Naive B cell (primary cell): ENCODE results near the gene NATD1. TPM values are rescaled to one million over a fixed set of nuclear protein-coding genes. Genes with fewer than 3 reads are reported as not detected.

ENCODE experiments used
- ATAC-seq, 2 donors: fragments of 150-1000 bp; cut with Tn5 transposase; 2 replicates each; pipeline ENCODE4 v1.10.0; 2021; ENCODE audit warnings: low read depth in 2 of 2, mild to moderate bottlenecking in 2 of 2, moderate library complexity in 2 of 2
- DNase-seq: peaks from one replicate; pipeline ENCODE4 v3.0.0; 2022
- H3K27ac Mint-ChIP-seq, 6 donors: one replicate each; pipeline ENCODE4 v1.8.0; 2020 to 2022; ENCODE audit warnings: mild to moderate bottlenecking in 6 of 6, mixed read lengths in 6 of 6, moderate library complexity in 5 of 6, inconsistent platforms in 2 of 6
- H3K27me3 Mint-ChIP-seq, 3 donors: one replicate each; pipeline ENCODE4 v1.8.0; 2021 to 2022; ENCODE audit warnings: mixed read lengths in 3 of 3, mild to moderate bottlenecking in 1 of 3
- H3K36me3 Mint-ChIP-seq, 2 donors: one replicate each; pipeline ENCODE4 v1.8.0; 2020 to 2022; ENCODE audit warnings: mixed read lengths in 2 of 2, inconsistent platforms in 1 of 2, mild to moderate bottlenecking in 1 of 2
- H3K4me1 Mint-ChIP-seq, 3 donors: one replicate each; pipeline ENCODE4 v1.8.0; 2020 to 2022; ENCODE audit warnings: mixed read lengths in 3 of 3, inconsistent platforms in 1 of 3, mild to moderate bottlenecking in 1 of 3, moderate library complexity in 1 of 3
- H3K4me3 Mint-ChIP-seq, 8 donors: one replicate each; pipeline ENCODE4 v1.8.0; 2020 to 2022; ENCODE audit warnings: mild to moderate bottlenecking in 8 of 8, mixed read lengths in 8 of 8, moderate library complexity in 8 of 8, inconsistent platforms in 2 of 8
- H3K9me3 Mint-ChIP-seq, 7 donors: one replicate each; pipeline ENCODE4 v1.8.0; 2020 to 2022; ENCODE audit warnings: mixed read lengths in 7 of 7, mild to moderate bottlenecking in 5 of 7, inconsistent platforms in 2 of 7, moderate library complexity in 1 of 7
- polyA plus RNA-seq, 6 donors: library from polyadenylated mRNA; unstranded; fragments of 300-500 nt; fragmentation: Illumina TruSeq; gene quantifications; one replicate each; pipeline ENCODE4 v1.2.3, GENCODE V29; 2021; ENCODE audit warnings: low read depth in 6 of 6

Gene NATD1
- polyA plus RNA-seq, 6 donors from 2014 or later: 0.52 to 2.2 (median 1.2) TPM; not detected in 1

DNA sequence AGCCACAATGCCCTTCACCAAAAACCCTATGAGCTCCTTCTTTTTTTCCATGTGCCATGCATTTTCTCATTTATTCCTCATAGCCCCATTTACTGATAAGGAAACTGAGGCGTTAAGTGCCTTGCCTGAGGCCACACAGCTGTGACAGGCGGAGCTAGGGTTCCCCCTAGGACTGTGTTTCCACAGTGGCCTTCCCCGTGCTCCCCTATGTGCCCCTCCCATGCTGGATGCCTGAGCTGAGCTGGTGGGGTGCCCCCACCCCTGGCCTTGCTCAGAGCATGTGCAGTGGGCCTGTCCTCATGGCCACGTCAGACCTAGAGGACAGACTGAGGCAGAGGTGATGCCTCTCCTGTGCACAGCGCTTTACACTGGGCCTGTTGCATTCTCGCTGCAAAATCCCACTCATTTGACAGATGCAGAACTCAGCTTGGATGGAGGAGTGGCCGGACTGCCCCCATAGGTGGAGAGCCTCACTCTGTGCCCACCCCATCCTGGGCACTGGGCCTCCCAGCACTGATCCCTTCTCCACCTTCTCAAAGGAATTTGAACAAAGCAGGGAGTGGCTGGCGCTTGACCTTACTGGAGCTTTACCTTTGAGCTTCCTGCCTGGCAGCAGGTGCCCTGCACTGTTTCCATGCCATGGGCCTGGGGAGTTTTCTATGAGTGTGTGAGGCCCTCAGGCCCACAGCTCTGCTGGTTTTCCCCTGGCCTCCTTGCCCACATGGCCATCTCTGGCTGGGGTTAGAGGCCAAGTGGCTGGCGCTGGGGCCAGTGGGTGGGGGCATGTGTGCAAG is 33.9 kb upstream of the NATD1 start:
- peaks cover 0 to 3% (median 0%) of the 10 kb centered on the region in 7 donors for H3K9me3 Mint-ChIP-seq
- peak overlapping the region; percentile 92 to 98 (median 96) for H3K4me3 Mint-ChIP-seq
- no peak for DNase-seq
- ATAC-seq: no peak
- peaks cover 0 to 2% of the 10 kb centered on the region in 2 donors for H3K36me3 Mint-ChIP-seq
- peak overlapping the region; percentile 98 to 99 (median 99) for H3K27ac Mint-ChIP-seq
- peaks cover 0 to 5% (median 0%) of the 10 kb centered on the region in 3 donors for H3K27me3 Mint-ChIP-seq
- peaks cover 61 to 73% (median 71%) of the 10 kb centered on the region in 3 donors for H3K4me1 Mint-ChIP-seq

DNA sequence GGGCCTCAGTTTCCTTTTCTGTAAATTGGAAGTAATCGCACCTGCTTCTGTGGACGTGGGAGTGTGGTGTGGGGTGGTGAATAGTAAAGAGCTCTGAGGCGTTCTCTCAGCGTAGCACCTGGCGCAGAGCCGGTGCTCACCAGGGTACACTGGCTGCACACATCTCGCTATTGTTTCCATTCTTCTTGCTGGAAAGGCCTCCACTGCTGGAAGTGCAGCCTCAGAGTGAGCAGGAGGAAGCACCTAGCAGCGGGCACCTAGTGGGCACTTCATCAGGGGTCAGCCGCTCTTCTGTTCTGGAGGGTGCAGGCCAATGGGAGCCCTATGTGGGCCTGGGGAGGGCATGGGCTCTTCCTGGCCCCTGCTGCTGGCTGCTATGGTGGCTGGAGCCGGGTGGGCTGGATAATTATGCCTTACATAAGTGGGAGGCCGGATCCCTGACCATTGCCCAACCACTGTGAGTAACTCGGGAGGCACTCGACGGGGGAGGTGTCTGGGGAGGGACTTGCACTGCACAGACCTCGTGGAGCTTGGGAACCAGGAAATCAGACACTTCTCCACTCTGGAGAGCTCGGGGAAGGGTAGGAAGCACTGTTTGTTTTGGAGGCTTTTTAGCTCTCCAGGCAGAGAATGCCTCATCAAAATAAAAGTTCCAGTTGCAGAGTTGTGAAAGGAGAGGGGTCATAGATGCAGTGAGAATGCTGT is 33.0 kb upstream of the NATD1 start:
- H3K27me3 Mint-ChIP-seq: peaks cover 0 to 5% (median 0%) of the 10 kb centered on the region in 3 donors
- no peaks in the 10 kb centered on the region for H3K36me3 Mint-ChIP-seq
- H3K27ac Mint-ChIP-seq: peak overlapping the region; percentile 81 to 99 (median 98)
- H3K4me3 Mint-ChIP-seq: peak overlapping the region; percentile 92 to 98 (median 96)
- peaks cover 0 to 3% (median 0%) of the 10 kb centered on the region in 7 donors for H3K9me3 Mint-ChIP-seq
- ATAC-seq (no peak), DNase-seq (no peak)
- peaks cover 65 to 78% (median 69%) of the 10 kb centered on the region in 3 donors for H3K4me1 Mint-ChIP-seq

DNA sequence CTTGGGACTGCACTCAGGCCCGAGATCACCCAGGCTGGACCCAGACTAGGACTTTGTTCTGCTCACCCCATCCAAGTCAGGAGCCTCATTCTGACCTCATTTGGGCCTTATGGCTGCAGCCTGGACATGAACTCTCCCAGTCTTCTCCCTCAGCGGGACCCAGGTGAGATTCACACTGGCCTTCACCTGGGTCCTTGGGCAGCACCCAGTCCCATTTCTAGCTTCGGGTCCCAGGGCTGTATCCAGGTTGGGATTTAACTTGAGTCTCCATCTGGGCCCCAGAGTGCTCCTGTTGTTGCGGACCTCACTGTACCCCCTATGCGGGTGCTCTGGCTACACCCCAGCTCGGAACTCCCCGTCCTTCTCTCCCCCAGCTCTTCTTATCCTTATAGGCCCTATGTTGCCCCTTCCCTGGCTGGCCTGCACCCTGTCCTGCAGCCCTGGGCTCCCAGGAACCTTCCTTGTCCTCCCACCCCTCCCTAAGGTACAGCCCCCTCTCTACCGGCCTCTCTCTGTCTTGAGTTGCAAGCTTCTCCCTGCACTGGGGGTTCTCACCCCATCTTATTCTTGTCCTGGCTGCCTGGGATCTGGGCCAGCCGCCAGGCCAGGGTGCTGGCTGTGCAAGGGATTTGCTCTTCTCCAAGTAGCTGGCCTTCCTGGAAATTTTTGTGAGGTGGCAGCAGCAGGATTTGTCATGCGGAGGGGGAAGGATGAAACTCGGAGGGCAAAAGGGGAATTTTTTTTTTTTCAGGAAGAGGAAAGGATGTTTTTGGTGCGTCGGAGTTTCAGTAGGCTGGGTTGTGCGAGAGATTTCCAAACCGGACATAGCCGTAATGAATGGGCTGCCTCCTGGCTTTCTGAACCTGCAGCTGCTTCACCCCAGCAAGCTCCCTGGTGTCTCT is 32.2 kb upstream of the NATD1 start:
- no peak for ATAC-seq
- Mint-ChIP-seq H3K36me3 (no peaks in the 10 kb centered on the region), H3K9me3 (peaks cover 0 to under 1% (median 0%) of the 10 kb centered on the region in 7 donors), H3K4me1 (peaks cover 65 to 78% (median 65%) of the 10 kb centered on the region in 3 donors), H3K27ac (peak overlapping the region; percentile 69 to 99 (median 98)), H3K4me3 (peak overlapping the region; percentile 92 to 98 (median 96)), H3K27me3 (peaks cover 0 to under 1% (median 0%) of the 10 kb centered on the region in 3 donors)
- no peak for DNase-seq

DNA sequence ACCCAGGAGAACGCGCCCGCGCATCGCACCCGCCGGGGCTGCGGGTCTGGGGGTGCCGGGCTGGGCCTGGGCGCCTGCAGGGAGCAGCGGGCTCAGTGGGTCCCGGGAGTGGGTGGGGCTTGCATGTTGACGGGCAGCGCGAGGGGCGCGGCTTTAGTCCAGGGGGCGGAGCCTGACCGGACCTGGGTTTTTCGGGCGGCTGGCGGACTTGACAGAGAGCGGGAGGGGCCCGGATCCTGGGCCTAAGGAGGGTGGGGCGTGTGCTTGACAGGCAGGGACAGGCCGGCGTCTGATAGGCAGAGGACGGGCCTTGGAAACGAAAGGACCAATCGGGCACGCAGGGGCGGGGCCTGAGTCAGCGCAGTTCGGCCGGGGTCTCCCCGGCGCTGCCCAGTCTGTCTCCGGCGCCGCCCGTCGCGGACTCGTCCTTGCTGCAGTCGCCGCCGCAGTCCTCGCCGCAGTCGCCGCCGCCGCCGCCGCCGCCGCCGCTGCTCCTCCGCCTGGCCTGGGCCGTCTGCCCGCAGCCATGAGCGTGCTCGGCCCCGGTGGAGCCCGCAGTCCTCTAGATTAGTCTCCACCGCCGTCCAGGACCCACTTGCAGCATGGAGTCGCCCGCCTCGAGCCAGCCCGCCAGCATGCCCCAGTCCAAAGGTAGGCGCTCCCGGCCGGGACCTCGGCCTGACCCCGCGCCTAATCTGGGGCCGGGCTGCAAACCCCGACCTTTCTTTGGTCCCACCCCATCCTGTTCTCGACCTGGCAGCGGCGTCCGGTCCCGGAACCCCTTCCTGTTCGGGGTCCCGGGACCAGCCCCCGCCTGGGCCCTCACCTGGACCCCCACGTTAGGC is 31.3 kb upstream of the NATD1 start, which contains the start of gene MAP2K3:
TSS of gene MAP2K3 (plus strand) at position 393 of the 845 bp plus-strand sequence. CDS start at position 603, 210 bp downstream.
- Mint-ChIP-seq H3K36me3 (no peaks in the 10 kb centered on the region), H3K9me3 (no peaks in the 10 kb centered on the region), H3K27ac (peak within 1 kb of the TSS; percentile 69 to 99 (median 98)), H3K4me1 (peaks cover 67 to 78% (median 68%) of the 10 kb centered on the region in 3 donors), H3K4me3 (peak within 1 kb of the TSS; percentile 92 to 98 (median 96)), H3K27me3 (no peaks in the 10 kb centered on the region)
- DNase-seq (peak; percentile 98), ATAC-seq (peak; percentile 64 to 66)

DNA sequence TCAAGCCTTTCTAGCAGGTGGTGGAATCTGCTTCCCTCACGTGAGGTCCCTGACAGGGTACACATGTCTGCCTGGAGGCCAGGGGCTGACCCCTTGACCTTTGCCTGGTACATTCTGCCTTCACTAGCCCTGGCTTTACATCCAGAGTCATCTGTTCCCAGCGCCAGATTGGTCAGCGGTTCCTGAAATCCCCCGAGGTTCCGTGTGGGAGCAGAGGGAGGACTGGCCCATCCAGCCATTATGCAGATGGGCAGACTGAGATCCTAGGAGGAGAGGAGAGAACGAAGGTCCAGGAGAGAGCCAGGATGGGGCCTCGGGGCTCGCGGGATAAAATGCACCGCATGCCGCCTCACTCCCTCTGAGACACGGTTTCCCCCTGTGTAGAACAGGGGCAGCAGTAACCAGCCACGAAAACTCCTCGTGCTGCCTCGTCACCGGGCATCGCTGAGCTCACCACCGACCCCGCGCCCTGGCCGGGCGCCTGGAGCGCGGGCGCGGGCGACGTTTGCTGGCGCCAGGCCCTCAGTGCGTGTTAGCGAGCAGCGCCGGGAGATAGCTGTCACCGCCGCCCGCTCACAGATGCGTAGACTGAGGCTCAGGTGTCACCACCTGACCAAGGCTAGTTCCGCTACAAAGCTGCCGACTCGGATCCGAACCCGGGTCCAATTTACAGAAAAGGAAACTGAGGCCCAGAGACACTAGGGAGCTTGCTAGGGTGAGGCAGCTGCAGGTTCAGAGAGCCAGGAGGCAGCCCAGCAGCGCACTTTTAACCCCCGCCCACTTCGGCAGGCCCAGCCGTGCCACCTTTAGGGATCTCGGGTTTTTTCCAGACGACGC is 30.5 kb upstream of the NATD1 start:
- Mint-ChIP-seq H3K9me3 (no peaks in the 10 kb centered on the region), H3K4me1 (peaks cover 61 to 74% (median 69%) of the 10 kb centered on the region in 3 donors), H3K27me3 (no peaks in the 10 kb centered on the region), H3K4me3 (peak overlapping the region; percentile 92 to 98 (median 96)), H3K36me3 (no peaks in the 10 kb centered on the region), H3K27ac (peak overlapping the region in 3 of 6 donors; percentile 80 to 98 (median 83))
- DNase-seq: no peak
- peak in 1 of 2 donors; percentile 2 for ATAC-seq

DNA sequence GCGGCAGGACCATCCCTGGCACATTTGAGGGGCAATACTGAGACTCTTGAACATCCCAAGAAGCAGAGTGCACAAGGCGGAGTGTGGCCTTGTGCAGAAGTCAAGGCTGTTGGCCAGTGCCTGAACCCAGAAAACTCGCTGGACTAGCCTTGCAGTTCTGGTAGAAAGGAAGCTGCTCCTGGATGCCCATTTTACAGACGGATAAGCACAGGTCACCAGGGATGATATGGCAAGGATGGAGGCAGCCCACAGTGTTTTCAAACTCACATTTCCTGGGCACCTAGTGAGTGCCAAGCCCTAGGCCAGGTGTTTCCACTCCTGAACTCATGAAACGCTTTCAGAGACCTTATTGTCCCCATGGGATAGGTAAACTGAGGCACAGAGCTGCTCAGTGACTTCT is 29.6 kb upstream of the NATD1 start:
- Mint-ChIP-seq H3K36me3 (no peaks in the 10 kb centered on the region), H3K27ac (peak overlapping the region in 2 of 6 donors; percentile 56 to 72), H3K4me3 (peak overlapping the region in 7 of 8 donors; percentile 64 to 95 (median 82)), H3K4me1 (peaks cover 58 to 70% (median 69%) of the 10 kb centered on the region in 3 donors), H3K27me3 (no peaks in the 10 kb centered on the region), H3K9me3 (no peaks in the 10 kb centered on the region)
- DNase-seq (no peak), ATAC-seq (no peak)

DNA sequence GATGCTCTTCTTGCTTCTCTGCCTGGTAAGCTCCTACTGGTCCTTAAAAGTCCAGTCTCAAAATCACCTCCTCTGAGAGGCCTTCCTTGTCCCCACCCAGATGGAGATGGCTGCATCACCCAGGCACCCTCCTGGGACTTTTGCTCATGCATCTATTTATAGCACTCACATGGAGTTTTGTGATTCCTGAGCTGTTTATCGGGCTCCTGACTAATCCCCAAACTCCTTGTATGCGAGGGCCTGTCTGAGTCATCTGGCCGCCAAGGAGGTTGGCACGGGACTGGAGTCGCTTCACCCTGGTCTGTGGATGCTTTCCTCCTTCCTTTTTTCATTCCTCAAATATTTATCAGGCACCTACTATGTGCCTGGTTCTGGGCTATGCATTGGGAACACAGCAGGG is 29.0 kb upstream of the NATD1 start:
- H3K4me1 Mint-ChIP-seq: peaks cover 56 to 68% (median 63%) of the 10 kb centered on the region in 3 donors
- no peaks in the 10 kb centered on the region for H3K36me3 Mint-ChIP-seq
- peak overlapping the region in 1 of 6 donors; percentile 73 for H3K27ac Mint-ChIP-seq
- ATAC-seq (no peak), DNase-seq (no peak)
- H3K9me3 Mint-ChIP-seq: no peaks in the 10 kb centered on the region
- H3K4me3 Mint-ChIP-seq: peak overlapping the region in 7 of 8 donors; percentile 56 to 92 (median 70)
- no peaks in the 10 kb centered on the region for H3K27me3 Mint-ChIP-seq

DNA sequence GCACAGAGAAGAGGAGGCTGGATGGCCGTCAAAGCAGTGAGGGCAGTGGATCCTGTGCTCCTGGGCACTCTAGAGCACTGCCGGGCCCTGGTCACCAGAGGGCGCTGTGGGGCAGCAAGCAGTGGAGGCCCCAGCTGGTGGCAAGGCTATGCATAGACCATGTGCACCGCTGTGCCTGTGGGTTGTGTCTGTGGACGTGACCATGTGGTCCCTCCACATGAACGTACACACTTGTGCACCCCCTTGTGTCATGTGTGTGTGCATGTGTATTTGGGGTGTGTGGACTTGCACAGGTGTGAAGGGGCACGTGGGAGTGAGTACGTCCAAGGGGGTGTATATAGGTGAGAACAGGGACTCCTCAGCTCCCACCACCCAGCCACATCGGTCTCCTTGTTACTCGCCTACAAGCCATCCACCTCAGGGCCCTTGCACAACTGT is 26.9 kb upstream of the NATD1 start:
- Mint-ChIP-seq H3K4me3 (peak overlapping the region in 5 of 8 donors; percentile 22 to 76 (median 40)), H3K4me1 (peaks cover 45 to 60% (median 57%) of the 10 kb centered on the region in 3 donors)

DNA sequence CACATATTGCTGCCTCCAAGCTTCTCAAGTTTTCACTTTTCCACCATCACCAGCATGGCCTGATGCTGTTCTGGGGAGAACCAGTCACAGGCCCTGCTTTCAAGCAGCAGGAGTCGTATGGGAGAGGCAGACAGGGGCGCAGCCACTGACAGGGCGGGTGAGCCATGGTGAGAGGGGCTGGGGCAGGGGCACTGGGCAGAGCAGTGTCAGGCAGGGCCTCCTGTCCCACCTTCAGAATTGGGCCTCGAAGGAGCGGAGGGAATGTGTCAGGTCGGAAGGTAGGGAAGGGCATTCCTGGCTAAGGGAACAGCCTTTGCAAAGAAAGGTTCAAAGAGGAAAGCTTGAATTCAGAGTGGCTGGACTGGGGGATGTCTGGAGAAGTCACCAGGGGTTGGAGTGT is 26.4 kb upstream of the NATD1 start:
- Mint-ChIP-seq H3K4me1 (peaks cover 49 to 64% (median 63%) of the 10 kb centered on the region in 3 donors), H3K27ac (peak overlapping the region in 4 of 6 donors; percentile 42 to 79 (median 58)), H3K4me3 (peak overlapping the region in 2 of 8 donors; percentile 22 to 60), H3K9me3 (no peaks in the 10 kb centered on the region), H3K27me3 (peaks cover 0 to 4% (median 0%) of the 10 kb centered on the region in 3 donors), H3K36me3 (no peaks in the 10 kb centered on the region)
- no peak for DNase-seq
- ATAC-seq: no peak

More for the DNA sequence above, 26.9 kb upstream of the NATD1 start:
- Mint-ChIP-seq H3K9me3 (no peaks in the 10 kb centered on the region), H3K27ac (peak overlapping the region in 4 of 6 donors; percentile 42 to 79 (median 58)), H3K27me3 (no peaks in the 10 kb centered on the region), H3K36me3 (no peaks in the 10 kb centered on the region)
- peak; percentile 84 for DNase-seq
- peak; percentile 29 to 38 for ATAC-seq

DNA sequence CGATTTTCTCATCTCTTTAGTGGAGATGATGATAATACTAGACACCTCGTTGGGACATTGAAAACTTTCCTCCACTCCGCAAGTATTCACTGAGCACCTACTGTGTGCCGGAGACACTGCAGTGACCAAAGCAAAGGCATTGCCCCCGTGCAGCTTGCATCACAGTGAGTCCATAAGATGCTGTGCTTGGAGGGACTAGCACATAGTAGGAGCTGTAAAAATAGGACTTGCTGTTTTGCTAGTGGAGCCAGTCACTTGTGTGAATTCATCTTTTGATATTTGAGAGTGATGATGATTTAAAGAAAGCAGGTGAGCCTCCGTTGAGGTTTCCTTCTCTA is 26.0 kb upstream of the NATD1 start:
- ATAC-seq (no peak), DNase-seq (no peak)
- peaks cover 49 to 64% (median 63%) of the 10 kb centered on the region in 3 donors for H3K4me1 Mint-ChIP-seq

More for the DNA sequence above, 26.0 kb upstream of the NATD1 start:
- peaks cover 0 to 4% (median 0%) of the 10 kb centered on the region in 3 donors for H3K27me3 Mint-ChIP-seq
- H3K4me3 Mint-ChIP-seq: peak overlapping the region in 1 of 8 donors; percentile 60
- no peaks in the 10 kb centered on the region for H3K9me3 Mint-ChIP-seq
- H3K36me3 Mint-ChIP-seq: no peaks in the 10 kb centered on the region
- peak overlapping the region in 3 of 6 donors; percentile 44 to 93 (median 80) for H3K27ac Mint-ChIP-seq
